ENCODE measurements around the gene GNS. TPM values are rescaled to one million over a fixed set of nuclear protein-coding genes. Genes with fewer than 3 reads are reported as not detected.
"Not testable (repeated sequence)": the region's sequence is repeated elsewhere in the genome, so short reads cannot be mapped to it uniquely, and the experiment has no call there.

Gene GNS
- total RNA-seq, 4 donors from 2014 or later: 41.9 to 56.5 (median 53.9) TPM

DNA sequence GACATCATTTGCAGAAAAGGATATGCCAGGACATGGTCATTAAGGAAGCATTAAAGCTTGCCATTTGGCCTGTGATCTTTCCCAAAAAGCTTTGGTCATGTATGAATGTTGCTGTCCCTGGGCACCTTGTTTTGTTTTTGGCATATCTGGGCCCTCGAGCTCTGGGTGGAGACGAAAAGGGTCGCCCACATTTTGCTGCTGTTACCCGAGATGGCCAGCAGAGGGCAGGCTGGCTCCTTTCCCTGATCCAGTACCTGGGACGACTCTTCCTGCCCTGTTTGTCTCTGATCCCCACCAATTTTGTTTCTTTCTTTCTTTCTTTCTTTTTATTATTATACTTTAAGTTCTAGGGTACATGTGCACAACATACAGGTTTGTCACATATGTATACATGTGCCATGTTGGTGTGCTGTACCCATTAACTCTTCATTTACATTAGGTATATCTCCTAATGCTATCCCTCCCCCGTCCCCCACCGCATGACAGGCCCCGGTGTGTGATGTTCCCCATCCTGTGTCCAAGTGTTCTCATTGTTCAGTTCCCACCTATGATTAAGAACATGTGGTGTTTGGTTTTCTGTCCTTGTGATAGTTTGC lies 43.1 kb upstream of the GNS start:
- H3K4me3 ChIP-seq; H3K27me3 ChIP-seq; ATAC-seq; intact Hi-C loops (cut with DNase I; ENCODE audit: low total_unique reads); H3K36me3 ChIP-seq; H3K27ac ChIP-seq; in situ Hi-C loops (cut with MboI; ENCODE audit: low sequenced_read_pairs in 4 of 4); H3K4me1 ChIP-seq; DNase-seq; H3K9me3 ChIP-seq: not testable (repeated sequence)
- TF ChIP-seq, protein P1, sequence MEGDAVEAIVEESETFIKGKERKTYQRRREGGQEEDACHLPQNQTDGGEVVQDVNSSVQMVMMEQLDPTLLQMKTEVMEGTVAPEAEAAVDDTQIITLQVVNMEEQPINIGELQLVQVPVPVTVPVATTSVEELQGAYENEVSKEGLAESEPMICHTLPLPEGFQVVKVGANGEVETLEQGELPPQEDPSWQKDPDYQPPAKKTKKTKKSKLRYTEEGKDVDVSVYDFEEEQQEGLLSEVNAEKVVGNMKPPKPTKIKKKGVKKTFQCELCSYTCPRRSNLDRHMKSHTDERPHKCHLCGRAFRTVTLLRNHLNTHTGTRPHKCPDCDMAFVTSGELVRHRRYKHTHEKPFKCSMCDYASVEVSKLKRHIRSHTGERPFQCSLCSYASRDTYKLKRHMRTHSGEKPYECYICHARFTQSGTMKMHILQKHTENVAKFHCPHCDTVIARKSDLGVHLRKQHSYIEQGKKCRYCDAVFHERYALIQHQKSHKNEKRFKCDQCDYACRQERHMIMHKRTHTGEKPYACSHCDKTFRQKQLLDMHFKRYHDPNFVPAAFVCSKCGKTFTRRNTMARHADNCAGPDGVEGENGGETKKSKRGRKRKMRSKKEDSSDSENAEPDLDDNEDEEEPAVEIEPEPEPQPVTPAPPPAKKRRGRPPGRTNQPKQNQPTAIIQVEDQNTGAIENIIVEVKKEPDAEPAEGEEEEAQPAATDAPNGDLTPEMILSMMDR (IDR thresholded peaks at IDR 0.05 in 4 of 5, conservative IDR thresholded peaks at IDR 0.05 in 1 of 5): peak in 4 of 5 experiments; percentile 14 to 74 (median 61)

DNA sequence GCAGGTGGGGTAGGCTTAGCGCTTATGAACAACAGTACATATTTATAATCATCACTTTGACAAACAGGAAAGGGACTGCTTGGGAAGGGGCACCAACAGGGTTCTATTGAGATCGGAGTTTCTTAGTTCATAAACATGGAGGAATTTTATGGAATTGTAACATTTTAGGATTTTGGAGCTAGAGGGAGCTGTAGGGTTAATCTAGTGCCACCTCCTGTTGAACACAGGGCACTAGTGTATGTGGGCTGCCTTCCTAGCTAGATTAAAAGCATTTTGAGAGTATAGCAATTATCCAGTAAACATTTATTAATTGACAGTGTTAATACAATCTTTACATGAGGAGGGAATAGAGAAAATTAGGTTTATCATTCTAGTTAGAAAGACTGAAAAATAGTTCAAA lies 42.2 kb upstream of the GNS start:
- H3K4me3 ChIP-seq: no peak overlapping the region
- in situ Hi-C loops (cut with MboI; ENCODE audit: low sequenced_read_pairs in 4 of 4): no loop called here
- no peak for TF ChIP-seq POLR2A (IDR thresholded peaks at IDR 0.05)
- TF ChIP-seq, protein P1 (IDR thresholded peaks at IDR 0.05 in 4 of 5, conservative IDR thresholded peaks at IDR 0.05 in 1 of 5): no peak

DNA sequence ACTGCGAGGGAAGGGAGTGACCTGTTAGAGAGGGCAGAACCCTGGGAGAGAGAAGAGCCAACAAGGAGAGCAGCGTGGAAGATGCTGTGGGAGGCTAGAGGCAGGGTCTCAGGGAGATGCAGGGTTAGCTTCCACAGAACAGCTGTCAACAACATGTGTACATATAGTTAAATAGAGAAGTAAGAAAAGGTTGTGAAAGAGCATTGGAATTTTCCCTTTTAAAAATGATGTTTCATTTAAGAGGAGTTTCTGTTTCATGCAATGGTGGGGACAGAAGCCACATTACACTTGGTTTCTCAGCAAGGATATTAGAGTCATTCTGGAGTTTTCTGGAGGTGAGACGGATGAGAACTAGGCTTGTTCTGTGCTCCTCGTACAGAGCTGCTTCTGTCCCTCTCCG lies 41.4 kb upstream of the GNS start:
- in situ Hi-C loops (cut with MboI; ENCODE audit: low sequenced_read_pairs in 4 of 4): no loop called here
- intact Hi-C loops (cut with DNase I; ENCODE audit: low total_unique reads): no loop called here
- no peak for ATAC-seq

More for the DNA sequence above, 42.2 kb upstream of the GNS start:
- H3K4me1 ChIP-seq: no peaks in the 10 kb centered on the region
- no peak overlapping the region for H3K27ac ChIP-seq
- DNase-seq (no peak), ATAC-seq (no peak)
- intact Hi-C loops (cut with DNase I; ENCODE audit: low total_unique reads): no loop called here
- H3K27me3 ChIP-seq: peaks cover 0 to 4% (median 0%) of the 10 kb centered on the region in 3 donors
- no peaks in the 10 kb centered on the region for H3K9me3 ChIP-seq
- H3K36me3 ChIP-seq: no peaks in the 10 kb centered on the region

DNA sequence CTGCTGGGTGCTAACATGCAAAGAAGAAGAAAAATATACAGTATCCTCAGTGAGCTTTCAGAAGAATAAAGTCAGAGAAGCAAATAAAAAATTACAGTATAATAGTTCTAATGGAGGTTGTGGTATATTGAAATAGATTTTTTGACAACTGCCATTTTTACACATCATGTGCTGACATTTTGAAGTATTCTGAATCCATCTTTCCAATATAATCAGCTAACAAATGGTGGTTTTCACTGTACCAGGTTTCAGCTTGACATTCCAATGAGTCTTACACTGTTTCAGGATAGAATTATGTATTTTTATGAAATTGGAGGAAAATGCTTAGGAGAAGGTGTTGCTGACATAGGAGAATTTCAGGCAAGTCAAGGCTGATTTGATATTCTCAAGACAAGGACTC lies 39.0 kb upstream of the GNS start:
- in situ Hi-C loops (cut with MboI; ENCODE audit: low sequenced_read_pairs in 4 of 4): no loop called here

More for the DNA sequence above, 41.4 kb upstream of the GNS start:
- Histone ChIP-seq H3K4me1 (no peaks in the 10 kb centered on the region), H3K9me3 (no peaks in the 10 kb centered on the region), H3K27me3 (no peaks in the 10 kb centered on the region), H3K36me3 (no peaks in the 10 kb centered on the region), H3K4me3 (no peak overlapping the region), H3K27ac (no peak overlapping the region)
- no peak for DNase-seq
- no peak for TF ChIP-seq POLR2A (IDR thresholded peaks at IDR 0.05)
- TF ChIP-seq, protein P1 (IDR thresholded peaks at IDR 0.05 in 4 of 5, conservative IDR thresholded peaks at IDR 0.05 in 1 of 5): no peak

More for the DNA sequence above, 39.0 kb upstream of the GNS start:
- Histone ChIP-seq H3K4me3 (no peak overlapping the region), H3K9me3 (no peaks in the 10 kb centered on the region), H3K4me1 (no peaks in the 10 kb centered on the region), H3K36me3 (no peaks in the 10 kb centered on the region), H3K27me3 (no peaks in the 10 kb centered on the region), H3K27ac (no peak overlapping the region)
- DNase-seq (no peak), ATAC-seq (no peak)
- intact Hi-C loops (cut with DNase I; ENCODE audit: low total_unique reads): no loop called here
- TF ChIP-seq, protein P1 (IDR thresholded peaks at IDR 0.05 in 4 of 5, conservative IDR thresholded peaks at IDR 0.05 in 1 of 5): no peak
- TF ChIP-seq POLR2A (IDR thresholded peaks at IDR 0.05): no peak
